K562 (cell line): ENCODE data around the gene CDC26. TPM values are rescaled to one million over a fixed set of nuclear protein-coding genes. Genes with fewer than 3 reads are reported as not detected.

Source experiments
- FOXJ3 ChIP-seq: sonication (generic); formaldehyde crosslinking; IDR thresholded peaks from 2 replicates; pipeline ENCODE4 v1.4.0; 2020; ENCODE audit warnings: mild to moderate bottlenecking, missing genetic modification reagents
- FOXO4 ChIP-seq: fragments of 450-650 bp; formaldehyde crosslinking; IDR thresholded peaks from 2 replicates; pipeline ENCODE4 v1.4.0; 2020; ENCODE audit warnings: mild to moderate bottlenecking, moderate library complexity
- JUNB ChIP-seq: fragments of 450-650 bp; formaldehyde crosslinking; conservative IDR thresholded peaks from 2 replicates; pipeline ENCODE4 v1.4.0; 2020; ENCODE audit warnings: mild to moderate bottlenecking
- NR4A1 ChIP-seq, 2 experiments: fragments of 250-450 bp in 1 of 2; fragments of 450-650 bp in 1 of 2; sonication (Bioruptor Pico) in 1 of 2; IDR thresholded peaks; 2 replicates each; pipeline versions ENCODE4 v1.4.0 to v1.6.1; 2016 to 2020; ENCODE audit warnings: mild to moderate bottlenecking in 2 of 2, missing compliant biosample characterization in 1 of 2, missing genetic modification characterization in 1 of 2, moderate library complexity in 1 of 2
- UBTF ChIP-seq, 2 experiments: IDR thresholded peaks; 2 replicates each; pipeline ENCODE4 v1.6.1; 2012; ENCODE audit warnings: improper control_type of control experiment in 2 of 2, low read depth in 2 of 2, low read length in 2 of 2, borderline replicate concordance in 1 of 2
- ZNF184 ChIP-seq: sonication (generic); formaldehyde crosslinking; IDR thresholded peaks from 2 replicates; pipeline ENCODE4 v1.5.0; 2020; ENCODE audit warnings: missing genetic modification reagents
- ZNF592 ChIP-seq: fragments of 450-650 bp; IDR thresholded peaks from 2 replicates; pipeline ENCODE4 v1.6.1; 2017; ENCODE audit warnings: antibody characterized with exemption, mild to moderate bottlenecking
- ZNF707 ChIP-seq: fragments of 250-450 bp; sonication (Bioruptor Pico); conservative IDR thresholded peaks from 2 replicates; pipeline ENCODE4 v1.8.0; 2022; ENCODE audit warnings: inconsistent platforms, mild to moderate bottlenecking, moderate library complexity
- polyA plus RNA-seq, 8 experiments: library from polyadenylated mRNA; depleted of rRNA in 4 of 8; stranded (reverse) in 5 of 8; unstranded in 3 of 8; fragments of >200 nt; fragmentation: Nextera tagmentation in 2 of 8; fragmentation: Illumina TruSeq in 1 of 8; extraction: Ambion mirVana in 2 of 8; extraction: Trizol in 1 of 8; gene quantifications; 2 replicates each; pipeline versions ENCODE4 v1.2.1 to v1.2.3, GENCODE V29; 2011 to 2014; ENCODE audit warnings: inconsistent platforms in 1 of 8, missing spikeins in 1 of 8
- total RNA-seq, 7 experiments: library from RNA; depleted of rRNA in 6 of 7; stranded (reverse); fragments of >200 nt in 6 of 7; fragmentation: Illumina TruSeq in 2 of 7; extraction: Trizol in 2 of 7; gene quantifications; 2 replicates each; pipeline versions ENCODE4 v1.2.1 to v1.2.3, GENCODE V29; 2011 to 2021; ENCODE audit warnings: low replicate concordance in 1 of 7
- TF ChIP-seq, protein P1 (sequence below): fragments of 450-650 bp; IDR thresholded peaks from 2 replicates; pipeline ENCODE4 v1.6.1; 2016; ENCODE audit warnings: low read depth

The CDC26 gene
- total and polyA plus RNA-seq, 9 of the 15 experiments (the other 6 are each of a cell fraction or from before 2014, with no cell fraction given): 33.0 to 147 (median 60.0) TPM

- 0 out of 2 replicates have a peak, but pooled peaks have one; percentile 13 for TF ChIP-seq FOXO4
- no peak for TF ChIP-seq JUNB (CRISPR knock-in tag)
- no peak for TF ChIP-seq FOXJ3 (CRISPR knock-in tag)
- TF ChIP-seq, protein P1, sequence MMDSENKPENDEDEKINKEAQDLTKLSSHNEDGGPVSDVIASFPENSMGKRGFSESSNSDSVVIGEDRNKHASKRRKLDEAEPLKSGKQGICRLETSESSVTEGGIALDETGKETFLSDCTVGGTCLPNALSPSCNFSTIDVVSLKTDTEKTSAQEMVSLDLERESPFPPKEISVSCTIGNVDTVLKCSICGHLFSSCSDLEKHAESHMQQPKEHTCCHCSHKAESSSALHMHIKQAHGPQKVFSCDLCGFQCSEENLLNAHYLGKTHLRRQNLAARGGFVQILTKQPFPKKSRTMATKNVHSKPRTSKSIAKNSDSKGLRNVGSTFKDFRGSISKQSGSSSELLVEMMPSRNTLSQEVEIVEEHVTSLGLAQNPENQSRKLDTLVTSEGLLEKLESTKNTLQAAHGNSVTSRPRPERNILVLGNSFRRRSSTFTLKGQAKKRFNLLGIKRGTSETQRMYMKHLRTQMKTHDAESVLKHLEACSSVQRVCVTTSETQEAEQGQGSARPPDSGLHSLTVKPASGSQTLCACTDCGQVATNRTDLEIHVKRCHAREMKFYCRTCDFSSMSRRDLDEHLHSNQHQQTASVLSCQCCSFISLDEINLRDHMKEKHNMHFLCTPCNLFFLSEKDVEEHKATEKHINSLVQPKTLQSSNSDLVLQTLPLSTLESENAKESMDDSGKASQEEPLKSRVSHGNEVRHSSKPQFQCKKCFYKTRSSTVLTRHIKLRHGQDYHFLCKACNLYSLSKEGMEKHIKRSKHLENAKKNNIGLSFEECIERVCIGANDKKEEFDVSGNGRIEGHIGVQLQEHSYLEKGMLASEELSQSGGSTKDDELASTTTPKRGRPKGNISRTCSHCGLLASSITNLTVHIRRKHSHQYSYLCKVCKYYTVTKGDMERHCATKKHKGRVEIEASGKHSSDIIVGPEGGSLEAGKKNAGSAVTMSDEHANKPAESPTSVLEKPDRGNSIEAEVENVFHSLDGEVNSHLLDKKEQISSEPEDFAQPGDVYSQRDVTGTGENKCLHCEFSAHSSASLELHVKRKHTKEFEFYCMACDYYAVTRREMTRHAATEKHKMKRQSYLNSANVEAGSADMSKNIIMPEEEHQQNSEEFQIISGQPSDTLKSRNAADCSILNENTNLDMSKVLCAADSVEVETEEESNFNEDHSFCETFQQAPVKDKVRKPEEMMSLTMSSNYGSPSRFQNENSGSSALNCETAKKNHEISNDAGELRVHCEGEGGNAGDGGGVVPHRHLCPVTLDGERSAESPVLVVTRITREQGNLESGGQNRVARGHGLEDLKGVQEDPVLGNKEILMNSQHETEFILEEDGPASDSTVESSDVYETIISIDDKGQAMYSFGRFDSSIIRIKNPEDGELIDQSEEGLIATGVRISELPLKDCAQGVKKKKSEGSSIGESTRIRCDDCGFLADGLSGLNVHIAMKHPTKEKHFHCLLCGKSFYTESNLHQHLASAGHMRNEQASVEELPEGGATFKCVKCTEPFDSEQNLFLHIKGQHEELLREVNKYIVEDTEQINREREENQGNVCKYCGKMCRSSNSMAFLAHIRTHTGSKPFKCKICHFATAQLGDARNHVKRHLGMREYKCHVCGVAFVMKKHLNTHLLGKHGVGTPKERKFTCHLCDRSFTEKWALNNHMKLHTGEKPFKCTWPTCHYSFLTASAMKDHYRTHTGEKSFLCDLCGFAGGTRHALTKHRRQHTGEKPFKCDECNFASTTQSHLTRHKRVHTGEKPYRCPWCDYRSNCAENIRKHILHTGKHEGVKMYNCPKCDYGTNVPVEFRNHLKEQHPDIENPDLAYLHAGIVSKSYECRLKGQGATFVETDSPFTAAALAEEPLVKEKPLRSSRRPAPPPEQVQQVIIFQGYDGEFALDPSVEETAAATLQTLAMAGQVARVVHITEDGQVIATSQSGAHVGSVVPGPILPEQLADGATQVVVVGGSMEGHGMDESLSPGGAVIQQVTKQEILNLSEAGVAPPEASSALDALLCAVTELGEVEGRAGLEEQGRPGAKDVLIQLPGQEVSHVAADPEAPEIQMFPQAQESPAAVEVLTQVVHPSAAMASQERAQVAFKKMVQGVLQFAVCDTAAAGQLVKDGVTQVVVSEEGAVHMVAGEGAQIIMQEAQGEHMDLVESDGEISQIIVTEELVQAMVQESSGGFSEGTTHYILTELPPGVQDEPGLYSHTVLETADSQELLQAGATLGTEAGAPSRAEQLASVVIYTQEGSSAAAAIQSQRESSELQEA: no peak
- no peak for TF ChIP-seq ZNF707 (CRISPR knock-in tag)
- no peak for TF ChIP-seq ZNF184 (CRISPR knock-in tag)
- TF ChIP-seq ZNF592: no peak
- no peak for TF ChIP-seq NR4A1 (CRISPR knock-in tag; IDR thresholded peaks at IDR 0.05)
- TF ChIP-seq NR4A1 (tag; IDR thresholded peaks at IDR 0.05): no peak
- TF ChIP-seq UBTF (IDR thresholded peaks at IDR 0.05; ENCODE audit: borderline replicate concordance in 1 of 2, low read depth in 2 of 2, low read length in 2 of 2): 0 out of 4 replicates have a peak, but pooled peaks of 1 of the 2 experiments have one; percentile 36
Observed at GRCh38 chr9:113221003-113221799, 54.2 kb downstream of the CDC26 start, which contains the start of the genes FKBP15 and SLC31A1 (continued).
